Measurements from ENCODE around the gene SKAP1.
"Not testable (repeated sequence)": the region's sequence is repeated elsewhere in the genome, so short reads cannot be mapped to it uniquely, and the experiment has no call there.

SKAP1 gene

DNA sequence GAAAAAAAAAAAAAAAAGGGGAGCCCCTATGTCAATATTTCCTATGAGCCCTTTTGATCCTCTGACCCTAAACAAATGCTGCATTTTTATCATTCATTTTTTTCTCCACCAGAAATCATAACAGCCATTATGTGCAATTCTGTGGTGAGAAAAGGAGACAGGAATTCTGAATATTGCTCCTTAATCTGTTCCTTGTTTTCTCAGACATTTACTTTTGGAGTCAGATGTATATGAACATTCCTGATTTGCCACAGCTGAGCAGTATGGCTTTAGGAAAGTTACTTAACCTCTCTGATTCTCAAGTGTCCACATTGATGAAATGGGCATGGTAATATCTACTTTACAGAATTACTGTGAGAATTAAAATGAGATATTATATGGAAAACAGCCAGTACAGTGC lies 144.4 kb downstream of the SKAP1 start:
- DNase-seq (ENCODE audit: low spot score) = no peak

DNA sequence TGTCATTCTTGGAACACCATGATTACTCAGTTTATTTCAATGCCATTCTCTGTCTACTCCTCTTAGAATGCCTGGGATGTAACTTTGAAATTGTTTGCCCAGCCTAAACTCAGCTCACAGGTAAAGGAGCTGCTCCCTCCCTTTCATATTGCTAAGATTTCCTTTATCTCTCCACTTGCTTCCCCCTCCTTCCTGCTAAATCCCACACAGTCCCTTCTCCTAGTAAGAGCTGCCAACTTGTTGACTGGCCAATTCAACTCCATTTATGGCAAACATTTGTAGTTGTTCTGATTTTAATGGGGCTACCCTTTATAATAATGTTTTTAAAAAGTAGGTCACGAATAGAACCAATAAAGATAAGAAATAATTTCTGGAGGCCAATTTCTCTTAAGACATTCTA lies 146.1 kb downstream of the SKAP1 start:
- DNase-seq (ENCODE audit: low spot score) = no peak

DNA sequence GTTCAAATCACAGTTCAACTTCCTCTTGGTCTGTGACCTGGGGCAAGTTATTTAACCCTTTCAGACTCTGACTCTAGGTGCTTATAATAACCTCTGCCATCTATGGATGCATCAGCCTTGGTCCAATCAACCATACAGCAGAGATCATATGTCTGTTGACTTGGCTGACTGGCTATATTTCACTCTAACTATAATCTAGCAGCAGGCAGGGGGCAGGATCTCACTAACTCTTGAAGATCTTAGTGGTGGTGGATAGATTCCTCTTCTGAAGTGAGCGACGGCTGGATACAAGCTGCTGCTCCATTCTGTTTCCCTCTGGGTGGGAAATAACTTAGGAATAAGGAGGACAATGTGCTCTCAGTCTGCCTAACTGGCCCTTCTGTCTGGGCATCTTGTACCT lies 146.6 kb downstream of the SKAP1 start:
- DNase-seq (ENCODE audit: low spot score) = no peak

DNA sequence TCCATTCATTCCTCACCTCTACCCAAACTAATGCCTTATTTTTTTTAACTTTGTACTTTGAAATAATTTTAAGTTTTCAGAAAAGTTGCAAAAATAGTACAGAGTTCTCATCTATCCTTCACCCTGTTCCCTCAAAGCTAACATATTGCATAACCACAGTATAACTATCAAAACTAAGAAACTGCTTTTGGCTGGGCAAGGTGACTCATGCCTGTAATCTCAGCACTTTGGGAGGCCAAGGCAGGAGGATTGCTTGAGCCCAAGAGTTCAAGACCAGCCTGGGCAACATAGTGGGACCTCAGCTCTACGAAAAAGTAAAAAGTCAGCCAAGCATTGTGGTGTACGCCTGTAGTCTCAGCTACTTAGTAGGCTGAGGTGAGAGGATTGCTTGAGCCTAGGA lies 147.7 kb downstream of the SKAP1 start:
- DNase-seq (ENCODE audit: low spot score) = no peak

DNA sequence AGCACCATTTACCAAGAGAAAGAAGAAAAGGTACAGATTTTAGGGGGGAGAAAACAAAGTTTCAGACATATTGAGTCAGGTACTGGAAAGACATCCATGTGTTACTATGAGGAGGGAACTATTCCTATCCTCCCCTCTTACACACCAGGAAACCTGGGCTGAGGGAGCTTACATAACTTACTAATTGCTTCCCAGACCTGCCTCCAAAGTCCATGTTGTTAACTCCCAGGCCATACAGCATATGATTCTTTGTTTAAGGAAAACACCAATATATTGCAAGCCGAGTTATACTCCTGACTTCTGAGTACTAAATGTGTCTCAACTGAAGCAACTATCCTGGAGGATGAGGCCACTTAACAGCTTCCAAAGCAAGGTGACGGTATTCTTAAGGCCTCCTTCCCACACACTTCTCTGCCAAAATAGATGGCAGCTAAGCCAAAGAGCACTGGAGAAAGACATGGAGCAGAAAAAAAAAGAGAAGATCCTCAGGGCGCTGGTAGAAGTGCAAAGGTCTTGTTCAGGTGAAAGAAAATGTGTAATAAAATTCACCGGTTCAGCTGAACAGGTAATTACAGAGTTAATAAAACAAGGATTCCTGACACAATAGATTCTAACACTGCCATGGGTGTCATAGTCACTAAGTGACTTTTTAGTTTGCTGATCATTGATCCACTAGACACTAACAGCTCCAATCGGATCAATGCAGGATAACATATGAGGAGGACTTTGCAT lies 151.1 kb downstream of the SKAP1 start:
- no peak for DNase-seq (ENCODE audit: low spot score)

DNA sequence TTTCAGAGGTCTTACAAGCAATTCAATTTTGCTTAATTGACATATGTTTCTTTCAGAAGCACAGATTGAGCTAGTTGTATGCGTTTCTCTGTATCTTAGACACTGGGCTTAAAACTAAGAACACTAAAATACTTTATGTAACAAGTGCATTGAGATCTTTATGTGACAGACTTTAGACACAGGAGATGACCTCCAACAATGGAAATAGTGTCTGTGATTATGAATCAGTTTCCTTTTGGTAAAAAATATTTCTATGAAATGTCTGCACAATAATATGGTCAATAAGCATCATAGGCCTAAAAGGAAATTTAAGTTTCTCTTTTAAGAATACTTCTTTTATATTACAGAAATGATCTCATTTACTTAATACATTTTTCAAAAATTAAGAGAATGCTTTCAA lies 153.2 kb downstream of the SKAP1 start:
- DNase-seq (ENCODE audit: low spot score) = peak; percentile 52

DNA sequence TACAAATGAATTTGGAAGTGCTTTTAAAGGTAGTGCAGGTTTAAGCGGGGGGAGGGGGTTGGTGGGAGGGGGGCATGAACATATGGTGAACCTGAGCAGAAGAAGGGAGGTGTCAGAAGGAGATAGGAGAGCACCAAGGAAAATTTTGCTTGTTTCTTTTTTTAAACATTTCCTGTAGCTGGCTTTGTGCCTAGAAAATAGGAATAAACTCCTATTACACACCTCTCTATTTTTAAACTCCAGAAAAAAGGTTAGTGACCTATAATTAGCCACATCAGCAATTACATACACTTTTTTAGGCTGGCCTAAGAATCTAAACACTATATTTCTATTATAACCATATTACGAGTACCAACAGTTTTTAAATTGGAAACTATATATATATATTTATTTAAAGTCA lies 159.1 kb downstream of the SKAP1 start:
- no peak for DNase-seq (ENCODE audit: low spot score)

DNA sequence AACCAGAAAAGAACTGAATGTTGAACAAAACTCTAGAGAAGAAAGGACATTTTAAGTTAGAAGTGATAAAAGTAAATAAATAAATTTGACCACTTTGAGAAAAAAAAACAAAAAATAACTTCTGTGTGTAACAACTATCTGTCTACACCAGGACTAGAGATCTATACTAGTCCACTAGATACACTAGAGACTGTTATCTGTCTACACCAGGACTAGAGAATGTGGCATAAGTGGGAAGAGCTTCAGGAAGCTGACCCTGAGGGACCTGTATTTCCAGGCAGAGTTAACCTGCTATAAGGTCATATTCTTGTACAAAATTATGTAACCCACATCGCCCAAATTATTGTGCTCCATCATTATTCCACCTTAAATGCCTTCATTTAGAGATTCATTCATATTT lies 160.8 kb downstream of the SKAP1 start:
- no peak for DNase-seq (ENCODE audit: low spot score)

DNA sequence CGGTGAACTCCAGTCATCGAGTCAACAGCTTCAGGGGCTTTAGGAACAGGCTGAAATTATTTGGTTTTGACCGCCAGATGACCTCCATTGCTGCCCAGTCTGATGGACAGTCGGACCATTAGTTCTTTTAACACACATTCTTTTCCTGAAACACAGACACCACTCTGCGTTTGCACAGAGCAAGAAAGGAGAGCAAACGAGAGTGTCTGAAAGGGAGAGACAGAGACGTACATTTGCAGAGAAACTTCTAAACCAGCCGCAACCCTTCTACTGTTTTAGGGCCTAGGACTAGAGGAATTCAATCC lies 166.3 kb downstream of the SKAP1 start:
- DNase-seq (ENCODE audit: low spot score) = no peak

DNA sequence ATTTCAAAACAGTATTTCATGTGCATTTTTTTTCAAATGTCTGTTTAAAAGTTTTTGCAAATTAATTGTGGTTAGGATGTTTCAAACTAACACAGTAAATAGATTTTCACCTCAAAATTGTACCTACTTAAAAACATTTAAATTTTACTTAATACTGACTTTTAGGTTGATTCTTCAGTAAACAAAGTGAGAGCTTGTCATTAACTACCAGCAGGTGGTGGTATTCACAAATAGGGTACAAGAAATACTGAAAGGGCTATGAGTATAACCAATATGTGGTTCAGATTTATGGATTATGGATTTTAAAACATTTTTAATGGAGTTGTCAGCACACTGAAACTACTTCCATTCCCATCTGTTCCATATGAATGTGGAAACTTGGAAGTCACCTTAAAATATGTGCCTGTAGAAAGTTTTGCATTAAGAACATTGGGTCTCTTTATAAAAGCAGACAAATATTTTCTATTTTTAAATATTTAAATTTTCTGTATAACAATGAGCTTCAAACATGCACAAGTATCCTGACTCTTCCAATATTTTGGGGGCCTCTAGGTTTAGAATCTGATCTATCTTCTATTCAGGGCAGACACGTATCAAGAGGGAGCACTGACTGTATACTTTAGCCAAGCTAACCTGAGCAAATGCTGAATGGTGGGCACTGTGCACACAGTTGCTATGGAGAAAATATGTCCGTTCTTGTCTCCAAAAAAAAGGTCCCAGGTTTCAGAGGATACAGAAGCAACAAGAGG lies 166.9 kb downstream of the SKAP1 start:
- peak; percentile 51 for DNase-seq (ENCODE audit: low spot score)

DNA sequence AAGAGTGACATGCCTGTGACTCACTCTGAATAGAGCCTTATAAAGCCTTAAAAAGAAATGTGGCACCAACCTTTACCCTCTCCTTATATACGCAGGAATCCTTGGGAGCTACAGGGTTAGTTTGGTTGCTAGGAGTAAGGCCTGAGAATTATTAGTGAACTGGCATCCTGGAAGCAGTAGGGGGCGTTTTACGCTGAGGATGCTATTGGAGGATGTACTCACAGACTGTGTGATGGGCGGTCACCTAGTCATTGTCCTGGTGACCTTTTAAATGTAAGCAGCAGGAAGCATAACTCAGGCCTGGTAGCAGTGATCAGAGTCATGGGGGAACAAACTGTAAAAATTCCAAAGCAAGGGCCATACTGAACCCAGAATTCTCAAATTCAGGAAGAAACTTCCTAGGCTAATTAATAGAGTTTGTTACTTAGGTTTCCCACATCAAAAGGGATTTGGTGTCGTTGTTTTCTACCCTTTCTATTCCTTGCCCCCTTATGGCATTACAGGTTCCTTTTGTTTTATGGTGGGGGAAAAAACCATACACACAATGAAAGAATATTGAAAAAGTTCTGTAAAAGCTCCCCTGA lies 168.6 kb downstream of the SKAP1 start:
- DNase-seq (ENCODE audit: low spot score) = peak; percentile 75

DNA sequence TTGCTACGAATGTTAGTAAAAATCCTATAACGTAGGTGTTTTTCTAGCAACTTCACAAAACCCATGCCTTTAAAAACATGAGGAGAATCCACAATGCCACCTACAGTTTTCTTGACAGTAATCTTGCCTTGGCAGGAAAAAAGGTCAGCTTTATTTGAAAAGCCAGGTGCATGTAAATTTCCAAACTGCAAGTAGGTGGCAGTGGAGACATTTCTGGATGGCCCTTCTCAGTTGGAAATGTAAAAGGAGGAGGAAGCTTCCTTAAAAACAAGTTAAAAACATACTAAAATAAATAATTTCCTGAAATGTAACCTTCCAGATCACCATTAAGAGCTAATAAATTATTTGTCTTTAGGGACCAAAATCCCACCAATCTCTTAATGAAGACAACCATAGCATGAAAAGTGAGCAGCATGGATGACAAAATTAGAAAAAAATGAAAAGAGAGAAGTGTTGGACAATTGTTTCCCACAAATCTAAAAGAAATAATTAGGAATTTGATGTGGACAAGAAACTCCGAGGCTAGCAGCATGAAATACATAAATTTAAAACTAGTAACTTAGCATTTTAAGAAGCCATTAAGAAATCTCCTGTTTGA lies 170.2 kb downstream of the SKAP1 start:
- DNase-seq (ENCODE audit: low spot score) = peak; percentile 42

DNA sequence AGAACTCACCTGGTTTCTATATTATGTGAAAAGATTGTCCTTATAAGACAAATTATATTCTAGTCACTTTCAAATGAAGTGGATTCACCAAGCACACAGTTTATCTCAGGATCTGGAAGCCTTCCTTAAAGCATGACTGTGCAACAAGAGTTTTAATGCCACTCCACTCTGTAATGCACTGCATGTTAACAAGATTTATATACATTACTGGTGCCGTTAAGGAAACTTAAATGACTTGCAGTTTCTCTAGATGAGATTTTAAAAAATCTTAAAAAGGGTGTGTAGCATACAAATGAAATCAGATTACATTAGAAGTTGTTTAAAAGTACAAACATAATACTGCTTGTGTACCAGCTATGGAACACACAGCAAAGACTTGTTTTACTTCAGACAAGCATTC lies 171.7 kb downstream of the SKAP1 start:
- DNase-seq (ENCODE audit: low spot score) = no peak

DNA sequence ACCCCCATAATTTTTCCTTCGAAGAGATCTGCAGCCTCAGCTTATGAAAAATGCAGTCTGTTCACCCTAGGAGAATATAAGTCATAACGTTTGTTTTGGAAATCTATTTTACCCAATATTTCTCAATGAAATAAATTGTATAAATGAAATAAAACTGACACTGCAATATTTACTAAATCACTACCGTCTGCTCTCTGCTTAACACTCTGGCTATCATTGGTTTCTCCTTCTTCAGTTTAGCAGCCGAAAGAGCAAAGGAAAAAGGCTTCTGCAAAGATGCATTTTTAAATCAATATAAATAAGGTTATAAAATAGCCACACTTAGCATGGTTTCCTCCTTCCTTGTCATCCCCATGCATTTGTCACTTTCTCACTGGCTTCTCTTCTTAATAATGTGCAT lies 174.3 kb downstream of the SKAP1 start:
- no peak for DNase-seq (ENCODE audit: low spot score)

DNA sequence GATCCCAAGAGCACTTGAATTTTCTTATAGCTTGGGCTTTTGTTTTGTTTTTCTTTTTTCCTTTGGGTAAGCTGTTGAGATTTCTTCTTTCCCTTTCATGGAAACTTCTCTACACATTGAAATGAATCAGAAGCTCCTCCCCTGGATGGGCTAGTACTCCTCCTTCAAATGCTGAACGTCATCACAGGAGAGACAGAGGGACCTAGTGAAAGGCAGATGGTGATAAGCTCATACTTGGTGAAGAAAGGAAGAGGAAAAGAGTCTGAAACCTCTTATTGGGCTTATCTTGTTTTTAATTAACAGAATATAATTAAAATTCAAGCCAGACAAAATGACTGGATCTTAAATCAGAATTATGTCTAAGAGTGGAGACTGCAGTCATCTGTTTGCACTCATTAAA lies 175.1 kb downstream of the SKAP1 start:
- DNase-seq (ENCODE audit: low spot score) = no peak

DNA sequence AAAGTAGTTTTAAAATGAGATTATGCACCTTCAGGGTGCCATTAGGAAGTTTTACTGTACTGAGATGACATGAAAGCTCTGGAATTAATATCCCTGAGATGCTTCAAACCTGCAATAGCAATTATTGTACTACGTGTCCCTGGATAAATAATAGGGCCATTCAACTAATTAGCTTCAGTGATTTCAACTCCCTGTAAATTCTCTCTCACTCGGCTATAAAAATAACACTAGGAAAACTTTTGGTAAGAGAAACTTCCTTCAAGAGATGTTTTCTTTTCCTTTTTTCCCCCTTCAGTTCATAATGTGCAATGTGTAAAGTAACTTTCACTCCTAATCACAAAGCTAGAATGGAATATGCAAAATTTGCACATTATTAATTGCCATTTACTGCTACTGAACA lies 176.0 kb downstream of the SKAP1 start:
- no peak for DNase-seq (ENCODE audit: low spot score)

DNA sequence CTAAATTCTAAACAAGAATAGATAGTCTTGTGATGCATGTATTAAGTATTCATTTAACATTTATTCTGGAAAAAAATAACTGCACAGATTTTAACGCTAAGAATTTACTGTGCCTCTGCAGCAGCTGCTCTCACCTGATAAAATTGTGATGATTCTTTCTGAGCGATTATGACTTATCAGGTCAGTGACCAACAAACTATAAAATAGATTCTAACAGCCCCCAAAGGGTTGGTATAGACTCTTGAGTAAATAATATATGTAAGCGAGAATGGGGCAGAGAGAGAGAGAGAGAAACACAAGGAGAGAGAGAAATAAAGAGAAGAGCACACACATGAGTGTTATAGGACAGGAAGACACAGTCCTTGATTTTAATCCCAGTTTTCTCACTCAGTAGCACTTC lies 178.1 kb downstream of the SKAP1 start:
- no peak for DNase-seq (ENCODE audit: low spot score)

DNA sequence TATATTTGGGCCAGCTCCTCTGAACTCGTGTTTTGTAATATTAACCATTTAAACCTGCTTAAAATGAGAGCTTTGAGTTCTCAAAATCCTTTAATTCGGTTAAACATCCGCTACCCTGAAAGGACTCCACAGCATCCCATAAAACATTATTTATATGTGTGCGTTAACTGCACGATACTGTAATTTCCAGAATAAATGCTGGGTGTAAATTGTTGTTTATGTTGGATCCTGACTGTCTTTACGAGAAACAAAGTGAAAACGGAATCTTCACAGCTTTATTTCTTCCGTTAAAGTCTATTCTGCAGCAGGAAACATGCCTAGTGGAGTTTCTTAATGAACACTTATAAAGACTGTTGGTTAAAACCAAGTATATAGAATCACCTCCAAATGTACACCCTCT lies 179.1 kb downstream of the SKAP1 start:
- DNase-seq (ENCODE audit: low spot score) = no peak

DNA sequence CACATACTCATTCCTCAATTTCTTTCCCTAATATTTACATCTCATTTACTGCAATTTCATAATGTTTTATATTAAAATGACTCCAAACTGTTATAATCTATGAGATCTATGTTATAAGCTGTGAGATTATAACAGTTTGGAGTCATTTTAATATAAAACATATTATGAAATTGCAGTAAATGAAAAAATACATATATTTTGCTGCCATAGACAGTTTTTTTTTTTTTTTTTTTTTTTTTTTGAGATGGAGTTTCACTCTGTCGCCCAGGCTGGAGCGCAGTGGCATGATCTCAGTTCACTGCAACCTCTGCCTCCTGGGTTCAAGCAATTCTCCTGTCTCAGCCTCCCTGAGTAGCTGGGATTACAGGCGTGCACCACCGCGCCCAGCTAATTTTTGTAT lies 180.0 kb downstream of the SKAP1 start:
- not testable (repeated sequence) for DNase-seq (ENCODE audit: low spot score)

DNA sequence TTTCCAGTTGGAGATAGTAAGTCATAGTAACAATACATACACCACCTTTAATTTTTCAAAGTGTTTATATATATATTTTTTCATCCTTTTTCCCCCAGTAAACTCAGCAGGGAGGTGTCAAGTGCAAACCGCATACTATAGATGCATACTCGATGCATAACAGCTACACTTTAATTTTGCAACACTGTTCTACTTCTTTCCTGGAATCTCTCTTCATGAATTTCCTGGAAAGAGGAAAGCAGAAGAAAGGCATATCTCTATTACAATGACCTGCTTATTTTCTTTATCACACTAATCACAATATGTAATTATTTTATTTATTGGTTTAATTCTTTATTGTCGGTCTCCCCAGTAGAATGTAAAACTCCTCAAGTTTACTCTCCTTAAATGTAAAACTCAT lies 182.4 kb downstream of the SKAP1 start:
- DNase-seq (ENCODE audit: low spot score) = no peak

DNA sequence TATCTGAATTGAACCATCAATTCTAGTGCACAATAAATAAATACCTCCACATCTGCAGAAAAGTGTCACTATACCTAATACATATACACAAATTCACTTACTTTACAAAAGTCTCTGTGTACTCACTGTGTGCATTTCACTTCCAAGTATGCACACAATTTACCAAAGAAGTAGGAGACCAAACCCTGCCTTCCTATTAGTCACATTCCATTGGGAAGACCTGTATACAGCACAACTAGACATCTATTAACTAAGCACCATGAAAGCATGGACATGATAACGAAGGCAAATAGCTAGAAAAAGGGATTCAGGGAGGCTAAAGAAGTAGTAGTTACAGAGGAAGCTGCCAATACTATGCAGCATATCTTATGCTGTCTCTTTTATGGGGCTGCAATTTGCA lies 183.0 kb downstream of the SKAP1 start:
- no peak for DNase-seq (ENCODE audit: low spot score)

DNA sequence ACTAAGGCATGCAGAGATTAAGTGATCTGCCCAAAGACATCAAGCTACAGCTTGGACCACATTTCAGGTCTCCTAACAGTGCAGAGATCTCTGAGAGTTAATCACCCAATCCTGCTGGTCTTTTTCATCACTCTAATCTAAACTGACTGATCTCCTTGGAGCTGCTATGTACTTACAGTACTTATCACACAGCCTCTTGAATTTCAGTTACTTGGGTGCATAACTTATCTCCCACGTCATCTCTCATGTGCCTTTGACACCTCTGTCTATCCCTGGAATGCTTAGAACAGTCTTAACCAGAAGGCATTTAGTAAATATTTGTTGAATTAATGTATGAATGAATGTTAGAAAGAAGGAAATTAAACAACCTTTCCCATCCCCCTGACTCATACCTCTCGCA lies 183.4 kb downstream of the SKAP1 start:
- no peak for DNase-seq (ENCODE audit: low spot score)

DNA sequence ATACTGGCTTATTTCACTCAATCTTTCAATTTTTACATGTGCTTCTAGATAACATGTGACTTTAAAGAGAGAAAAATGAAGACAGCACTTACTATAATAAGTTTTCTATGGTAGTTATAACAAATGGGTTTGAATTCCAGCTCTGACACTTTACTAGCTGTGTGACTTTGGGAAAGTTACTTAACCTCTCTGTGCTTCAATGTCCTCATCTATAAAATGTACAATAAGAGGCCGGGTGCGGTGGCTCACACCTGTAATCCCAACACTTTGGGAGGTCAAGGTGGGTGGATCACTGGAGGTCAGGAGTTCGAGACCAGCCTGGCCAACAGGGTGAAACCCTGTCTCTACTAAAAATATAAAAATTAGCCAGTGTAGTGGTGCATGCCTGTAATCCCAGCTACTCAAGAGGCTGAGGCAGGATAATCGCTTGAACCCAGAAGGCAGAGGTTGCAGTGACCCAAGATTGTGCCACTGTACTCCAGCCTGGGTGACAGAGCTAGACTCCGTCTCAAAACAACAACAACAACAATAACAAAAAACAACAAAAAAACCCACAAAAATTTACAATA lies 184.5 kb downstream of the SKAP1 start:
- DNase-seq (ENCODE audit: low spot score) = not testable (repeated sequence)

Measured in COLO829 (cell line).